ENCODE measurements around the gene COX11.

Gene COX11, protein sequence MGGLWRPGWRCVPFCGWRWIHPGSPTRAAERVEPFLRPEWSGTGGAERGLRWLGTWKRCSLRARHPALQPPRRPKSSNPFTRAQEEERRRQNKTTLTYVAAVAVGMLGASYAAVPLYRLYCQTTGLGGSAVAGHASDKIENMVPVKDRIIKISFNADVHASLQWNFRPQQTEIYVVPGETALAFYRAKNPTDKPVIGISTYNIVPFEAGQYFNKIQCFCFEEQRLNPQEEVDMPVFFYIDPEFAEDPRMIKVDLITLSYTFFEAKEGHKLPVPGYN

DNA sequence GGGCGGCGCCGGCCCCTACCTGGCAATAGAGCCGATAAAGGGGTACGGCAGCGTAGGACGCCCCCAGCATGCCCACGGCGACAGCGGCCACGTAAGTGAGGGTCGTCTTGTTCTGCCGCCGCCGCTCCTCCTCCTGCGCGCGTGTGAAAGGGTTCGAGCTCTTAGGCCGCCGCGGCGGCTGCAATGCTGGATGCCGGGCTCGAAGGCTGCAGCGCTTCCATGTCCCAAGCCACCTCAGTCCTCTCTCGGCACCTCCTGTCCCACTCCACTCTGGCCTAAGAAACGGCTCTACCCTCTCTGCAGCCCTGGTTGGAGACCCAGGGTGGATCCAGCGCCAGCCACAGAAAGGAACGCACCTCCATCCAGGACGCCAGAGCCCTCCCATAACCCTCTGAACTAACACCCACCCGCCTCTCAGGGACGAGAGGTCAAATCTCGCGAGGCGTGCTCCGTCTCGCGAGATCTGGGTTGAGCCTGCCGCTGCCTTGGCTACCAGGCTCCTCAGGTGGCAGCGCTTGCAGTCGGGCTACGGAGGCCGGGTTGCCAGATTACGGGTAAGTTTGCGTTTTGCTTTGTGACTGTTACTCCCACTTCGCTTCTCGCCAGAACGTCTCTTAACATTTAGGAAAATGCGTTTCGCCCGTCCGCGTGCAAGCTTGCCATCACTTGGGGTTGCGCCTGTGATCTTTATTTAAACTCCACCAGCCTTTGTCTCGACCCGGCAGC, at the start of gene COX11, which contains the start of gene STXBP4:
Gene COX11, minus strand, starts transcription at position 393 of the 726 bp plus-strand sequence. Its CDS starts 8 bp downstream, at position 385.
Gene STXBP4, plus strand, starts transcription at position 504 of the 726 bp plus-strand sequence. CDS start 17,455 bp downstream, outside the sequence.
- peak; percentile 86 for DNase-seq

DNA sequence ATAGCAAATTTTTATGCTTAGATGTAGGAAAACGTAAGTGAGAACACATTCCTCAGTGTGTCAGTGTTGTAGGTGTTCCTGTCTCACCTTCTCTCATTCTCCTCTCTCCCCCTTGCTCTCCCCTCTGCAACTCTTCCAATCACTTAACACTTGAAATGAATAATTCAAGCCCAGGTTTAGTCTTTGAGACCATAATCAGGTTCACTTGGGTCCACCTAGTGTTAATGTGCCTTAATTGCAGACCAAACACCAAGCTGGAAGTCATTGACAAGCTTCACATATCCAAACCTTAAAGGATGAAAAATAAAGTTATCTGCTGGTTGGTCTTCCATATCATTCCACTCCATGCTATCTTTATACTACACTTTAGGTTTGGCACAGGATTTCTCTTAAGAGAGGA, 37.1 kb upstream of the COX11 start:
- no peak for DNase-seq

DNA sequence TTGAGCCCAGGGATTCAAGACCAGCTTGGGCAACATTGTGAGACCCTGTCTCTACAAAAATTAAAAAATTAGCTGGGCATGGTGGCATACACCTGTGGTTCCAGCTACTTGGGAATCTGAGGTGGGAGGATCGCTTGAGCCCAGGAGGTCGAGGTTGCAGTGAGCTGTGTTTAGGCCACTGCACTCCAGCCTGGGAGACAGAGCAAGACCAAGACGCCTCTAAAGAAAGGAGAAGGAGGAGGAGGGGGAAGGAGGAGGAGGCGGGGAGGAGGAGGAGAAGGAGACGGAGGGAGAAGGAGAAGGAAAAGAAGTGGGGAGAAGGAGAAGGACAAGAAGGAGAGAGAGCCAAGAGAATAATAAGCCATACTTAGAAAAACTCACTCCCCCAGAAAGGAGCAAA, 36.0 kb upstream of the COX11 start:
- DNase-seq, result no peak

DNA sequence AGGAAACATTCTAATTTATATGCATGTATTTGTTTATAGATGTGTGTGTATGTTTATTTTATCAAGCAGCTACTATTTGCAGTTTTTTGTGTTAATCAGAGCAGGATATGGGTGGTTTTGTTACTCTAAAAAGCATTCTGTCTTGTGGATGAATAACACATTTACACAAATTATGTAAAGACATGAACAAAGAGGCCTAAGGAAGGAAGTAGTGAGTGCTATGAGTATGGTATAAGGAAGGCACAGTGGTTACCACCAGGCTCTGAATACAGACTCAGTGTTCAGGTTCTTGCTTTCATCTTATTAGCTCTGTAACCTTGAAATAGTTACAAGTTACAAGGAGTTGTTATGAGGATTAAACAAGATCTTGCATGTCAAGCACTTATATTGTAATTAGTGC, 34.0 kb upstream of the COX11 start:
- DNase-seq, result no peak

DNA sequence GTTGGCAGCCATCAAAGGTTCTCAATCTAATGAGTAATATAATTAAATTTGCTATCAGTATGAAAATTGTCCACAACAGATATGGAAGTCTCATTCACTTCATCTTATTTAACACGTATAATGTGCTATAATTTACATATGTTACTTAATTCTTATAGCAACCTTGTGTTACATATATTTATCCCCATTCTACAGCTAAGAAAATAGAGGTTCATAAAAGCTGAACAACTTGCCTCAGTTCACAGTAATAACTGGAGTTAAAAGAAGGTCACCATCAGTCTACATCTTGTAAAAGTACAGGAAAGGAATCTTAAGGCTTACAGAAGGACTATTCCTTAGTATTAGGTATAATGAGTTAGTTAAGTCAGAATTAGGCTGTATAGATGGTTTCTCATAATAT, 28.0 kb upstream of the COX11 start:
- DNase-seq, result no peak

GRCh38 chr17:54992797-54993639, 24.6 kb upstream of the COX11 start:
- peak; percentile 41 for DNase-seq

DNA sequence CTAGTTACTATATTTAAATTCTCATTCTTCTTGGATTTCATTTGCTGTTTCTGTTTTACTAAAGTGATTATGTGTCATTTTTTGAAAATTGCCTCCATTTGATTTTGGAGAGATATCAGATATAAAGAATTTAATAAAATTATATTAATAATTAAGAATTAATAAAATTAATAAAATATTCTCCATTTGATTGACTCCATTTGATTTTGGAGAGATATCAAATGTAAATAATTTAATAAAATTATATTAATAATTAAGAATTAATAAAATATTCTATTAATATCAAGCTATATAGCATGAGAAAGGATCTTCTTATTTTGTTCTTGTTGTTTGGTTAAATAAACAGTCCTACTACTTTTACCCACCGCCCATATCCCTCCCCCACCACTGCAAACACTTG, 23.1 kb upstream of the COX11 start:
- no peak for DNase-seq

GRCh38 chr17:54990118-54990517, 21.7 kb upstream of the COX11 start:
- no peak for DNase-seq

GRCh38 chr17:54985476-54985875, 17.0 kb upstream of the COX11 start:
- no peak for DNase-seq

GRCh38 chr17:54983260-54983659, 14.8 kb upstream of the COX11 start:
- no peak for DNase-seq

DNA sequence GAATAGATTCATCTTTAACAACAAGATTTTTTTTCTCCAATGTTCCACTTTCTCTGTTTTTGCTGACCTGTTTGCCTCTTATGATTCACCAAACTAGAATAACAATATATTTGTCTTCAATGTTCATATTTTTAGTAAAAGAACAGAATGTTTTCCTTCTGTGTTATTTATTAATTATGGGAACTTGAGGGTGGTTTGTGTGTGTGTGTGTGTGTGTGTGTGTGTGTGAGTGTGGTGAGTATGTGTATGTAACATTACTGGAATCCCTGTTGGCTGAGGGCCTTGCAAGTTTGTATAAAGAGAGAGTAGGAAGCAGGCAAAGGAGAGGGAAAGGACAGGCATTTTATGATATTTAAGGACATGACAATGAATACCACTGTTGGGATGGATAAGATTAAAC, 13.9 kb upstream of the COX11 start:
- DNase-seq, result no peak

- DNase-seq, result no peak
Measured at GRCh38 chr17:54980375-54980774, 11.9 kb upstream of the COX11 start.

- no peak for DNase-seq
Measured at GRCh38 chr17:54979657-54980056, 11.2 kb upstream of the COX11 start.

GRCh38 chr17:54977744-54978143, 9.3 kb upstream of the COX11 start:
- DNase-seq, result no peak

DNA sequence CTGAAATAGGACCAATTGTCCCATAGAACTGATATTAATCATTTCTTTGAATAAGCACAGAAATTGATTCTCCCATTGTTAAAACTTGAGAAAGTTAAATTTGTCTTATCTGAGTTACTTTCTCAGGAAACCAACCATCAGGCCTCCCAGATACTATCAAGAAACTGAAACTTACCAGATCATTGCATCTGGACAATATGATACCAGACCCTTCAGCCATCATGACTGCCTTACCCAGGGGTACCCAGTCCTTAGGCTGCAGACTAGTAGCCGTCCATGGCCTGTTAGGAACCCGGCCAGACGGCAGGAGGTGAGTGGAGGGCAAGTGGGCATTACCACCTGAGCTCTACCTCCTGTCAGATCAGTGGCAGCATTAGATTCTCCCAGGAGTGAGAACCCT, 7.9 kb upstream of the COX11 start:
- DNase-seq, result no peak

DNA sequence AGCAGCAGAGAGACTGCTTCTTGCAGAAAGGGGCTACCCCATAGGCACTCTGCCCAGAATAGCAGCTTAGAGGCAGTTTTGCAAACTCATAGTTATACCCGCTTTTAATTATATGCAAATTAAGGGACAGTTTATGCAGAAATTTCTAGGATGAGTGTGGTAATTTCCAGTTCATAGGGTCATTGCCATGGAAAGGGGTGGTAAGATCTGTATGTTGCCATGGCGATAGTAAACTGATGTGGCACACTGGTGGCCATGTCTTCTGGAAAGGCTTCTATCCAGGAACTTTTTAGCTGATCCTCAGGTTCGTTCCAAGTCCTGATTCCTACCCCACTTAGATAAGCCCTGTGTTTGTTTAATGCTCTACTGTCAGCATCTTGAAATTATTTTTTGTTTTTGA, 6.3 kb upstream of the COX11 start:
- no peak for DNase-seq

- DNase-seq, result no peak
Measured at GRCh38 chr17:54972406-54973138, 4.1 kb upstream of the COX11 start.

GRCh38 chr17:54971901-54972300, 3.4 kb upstream of the COX11 start:
- DNase-seq, result no peak

DNA sequence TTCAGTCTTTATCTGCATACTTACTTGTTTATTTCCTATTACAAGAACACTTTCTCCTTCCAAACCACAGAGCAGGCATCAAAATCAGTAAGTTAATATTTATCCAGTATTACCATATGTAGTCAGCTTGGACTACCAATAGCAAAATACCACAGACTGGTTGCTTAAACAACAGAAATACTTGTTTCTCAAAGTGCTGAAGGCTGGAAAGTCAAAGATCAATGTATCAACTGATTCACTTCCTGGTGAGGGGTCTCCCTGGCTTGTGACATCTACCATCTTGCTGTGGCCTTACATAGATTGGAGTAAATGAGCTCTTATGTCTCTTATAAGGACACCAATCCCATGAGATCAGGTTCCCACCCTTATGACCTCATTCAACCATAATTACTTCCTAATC, 2.7 kb upstream of the COX11 start:
- no peak for DNase-seq

DNA sequence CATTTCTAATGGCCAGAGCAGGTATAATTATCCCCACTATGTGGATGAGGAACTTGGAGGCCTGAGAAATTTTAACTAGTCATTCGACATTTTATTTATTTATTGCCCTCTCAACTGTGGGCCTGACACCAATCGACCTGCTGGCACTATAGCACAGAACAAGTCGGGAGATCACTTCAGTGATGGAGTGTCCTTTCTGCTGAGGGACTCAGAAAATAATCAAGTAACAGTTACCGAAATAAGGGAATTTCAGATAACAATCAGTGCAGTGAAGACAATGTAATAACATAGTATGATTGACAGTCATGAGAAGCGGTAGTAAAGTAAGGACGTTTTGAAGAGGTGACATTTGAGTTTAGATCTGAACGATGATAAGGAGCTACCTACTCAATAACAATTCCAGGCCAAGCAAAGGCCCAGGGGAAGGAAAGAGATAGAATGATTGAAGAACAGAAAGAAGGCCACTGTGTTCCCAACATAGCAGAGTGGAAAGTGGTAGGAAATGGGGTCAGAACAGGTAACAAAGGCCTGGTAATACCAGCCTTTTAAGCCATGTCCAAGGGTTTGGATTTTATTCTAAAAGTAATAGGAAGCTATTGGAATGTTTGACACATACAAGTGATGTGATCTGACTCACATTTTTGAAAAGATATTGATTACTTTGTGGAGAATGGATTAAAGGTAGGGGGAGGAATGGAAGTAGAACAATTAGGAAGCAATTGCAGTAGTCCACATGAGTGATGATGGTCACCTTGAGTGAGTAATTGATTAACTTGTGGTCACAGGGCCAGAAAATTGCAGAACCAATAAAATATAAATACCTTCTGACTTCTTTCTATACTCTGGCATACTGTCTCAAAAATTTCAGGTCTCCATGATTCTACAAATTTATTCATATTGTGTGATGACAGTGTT, 1.5 kb upstream of the COX11 start:
- no peak for DNase-seq

DNA sequence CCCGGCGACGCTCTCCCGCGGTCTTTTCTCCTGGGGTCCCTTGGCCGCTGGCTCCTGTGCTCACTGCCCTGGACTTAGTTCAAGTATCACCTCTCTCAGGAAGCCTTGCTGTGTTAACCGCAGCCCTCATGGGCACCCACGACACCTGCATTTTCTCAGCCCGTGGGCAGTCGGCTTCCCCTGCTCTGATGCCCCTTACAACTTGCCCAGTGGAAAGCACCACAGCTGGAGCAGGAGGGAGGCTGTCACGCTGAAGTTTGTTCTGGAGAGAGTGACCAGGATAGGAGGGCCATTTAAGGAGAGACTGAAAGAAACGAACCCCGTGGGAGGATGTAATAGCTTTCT, 506 bp upstream of the COX11 start:
- DNase-seq, result no peak

All from NCI-H446 treated with DMSO at 0.1 percent for 48 hours (cell line).